ENCODE results near the gene DNM3. TPM values are rescaled to one million over a fixed set of nuclear protein-coding genes. Genes with fewer than 3 reads are reported as not detected.
"Not testable (repeated sequence)": the region's sequence is repeated elsewhere in the genome, so short reads cannot be mapped to it uniquely, and the experiment has no call there.

DNM3 gene
- polyA plus RNA-seq, 4 donors: 4.3 to 5.7 (median 5.0) TPM

DNA sequence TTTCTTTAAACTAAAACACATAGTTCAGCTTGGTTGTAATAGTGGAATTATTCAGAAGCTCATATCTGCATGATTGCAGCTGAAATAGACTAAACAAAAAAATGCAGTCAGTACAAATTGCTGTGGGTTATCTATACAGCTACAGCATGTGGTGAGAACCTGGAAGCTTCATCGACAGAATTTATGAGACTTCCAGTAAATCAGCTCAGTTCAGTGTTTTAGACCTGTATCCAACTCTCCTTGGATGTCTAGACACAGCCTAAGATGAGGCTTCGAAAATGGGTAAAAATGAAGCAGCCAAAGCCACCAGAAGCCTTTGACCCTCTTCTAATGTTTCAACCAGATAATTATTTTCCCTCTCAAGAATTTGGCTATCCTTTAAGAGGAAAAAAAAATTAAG, 452.1 kb downstream of the DNM3 start:
- DNase-seq (ENCODE audit: low read depth in 4 of 4, low spot score in 3 of 4): no peak

DNA sequence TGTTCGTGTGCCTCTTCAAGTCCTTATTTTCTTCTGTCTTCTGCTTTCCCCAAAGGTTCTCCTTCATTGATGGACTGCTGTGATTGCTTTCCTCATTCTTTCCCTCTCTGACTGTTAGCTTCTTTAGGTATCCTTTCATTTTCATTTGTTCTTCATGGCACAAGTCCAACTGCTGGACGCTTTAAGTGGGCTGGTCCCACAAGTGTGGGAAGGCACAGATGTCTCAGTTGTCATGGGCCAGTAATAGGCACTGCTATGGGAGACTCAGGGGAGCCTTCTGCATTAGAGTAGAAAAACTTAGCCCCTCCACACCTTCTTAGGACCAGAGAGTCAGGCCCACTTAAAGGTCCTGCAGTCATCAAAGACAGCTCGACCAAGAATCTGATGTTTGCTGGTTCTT, 456.8 kb downstream of the DNM3 start:
- no peak for DNase-seq (ENCODE audit: low read depth in 4 of 4, low spot score in 3 of 4)

DNA sequence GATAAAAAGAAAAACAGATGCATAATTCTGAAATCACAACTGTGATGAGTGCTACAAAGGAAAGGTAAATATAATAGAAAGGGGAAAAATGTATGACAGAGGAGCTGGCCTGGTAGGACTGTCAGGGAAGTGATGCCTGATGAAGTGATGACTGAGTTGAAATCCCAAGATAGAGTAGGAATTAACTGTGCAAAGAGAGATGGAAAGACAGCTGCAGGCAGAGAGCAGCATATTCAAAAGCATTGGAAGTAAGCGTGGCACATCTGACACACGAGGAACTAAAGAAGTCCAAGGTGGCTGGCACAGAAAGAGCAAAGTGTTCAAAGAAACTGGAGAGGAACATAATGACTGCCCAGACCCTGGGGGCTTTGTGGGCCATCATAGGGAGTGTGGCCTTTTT, 457.6 kb downstream of the DNM3 start:
- DNase-seq (ENCODE audit: low read depth in 4 of 4, low spot score in 3 of 4): no peak

DNA sequence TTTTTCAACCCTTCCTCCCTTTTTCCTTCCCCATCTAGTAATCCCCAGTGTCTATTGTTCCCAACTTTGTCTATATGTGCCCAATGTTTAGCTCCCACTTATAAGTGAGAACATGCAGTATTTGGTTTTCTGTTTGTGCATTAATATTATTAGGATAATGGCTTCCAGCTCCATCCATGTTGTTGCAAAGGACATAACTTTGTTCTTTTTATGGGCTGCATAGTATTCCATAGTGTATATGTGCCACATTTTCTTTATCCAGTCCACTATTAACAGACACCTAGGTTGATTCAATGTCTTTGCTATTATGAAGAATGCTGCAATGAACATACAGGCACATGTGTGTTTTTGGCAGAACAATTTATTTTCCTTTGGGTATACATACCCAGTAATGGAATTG, 458.2 kb downstream of the DNM3 start:
- DNase-seq (ENCODE audit: low read depth in 4 of 4, low spot score in 3 of 4): no peak

DNA sequence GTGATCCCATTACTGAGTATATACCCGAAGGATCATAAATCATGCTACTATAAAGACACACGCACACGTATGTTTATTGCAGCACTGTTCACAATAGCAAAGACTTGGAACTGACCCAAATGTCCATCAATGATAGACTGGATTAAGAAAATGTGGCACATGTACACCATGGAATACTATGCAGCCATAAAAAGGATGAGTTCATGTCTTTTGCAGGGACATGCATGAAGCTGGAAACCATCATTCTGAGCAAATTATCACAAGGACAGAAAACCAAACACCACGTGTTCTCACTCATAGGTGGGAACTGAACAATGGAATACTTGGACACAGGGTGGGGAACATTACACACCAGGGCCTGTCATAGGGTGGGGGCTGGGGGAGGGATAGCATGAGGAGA, 466.2 kb downstream of the DNM3 start:
- not testable (repeated sequence) for DNase-seq (ENCODE audit: low read depth in 4 of 4, low spot score in 3 of 4)

DNA sequence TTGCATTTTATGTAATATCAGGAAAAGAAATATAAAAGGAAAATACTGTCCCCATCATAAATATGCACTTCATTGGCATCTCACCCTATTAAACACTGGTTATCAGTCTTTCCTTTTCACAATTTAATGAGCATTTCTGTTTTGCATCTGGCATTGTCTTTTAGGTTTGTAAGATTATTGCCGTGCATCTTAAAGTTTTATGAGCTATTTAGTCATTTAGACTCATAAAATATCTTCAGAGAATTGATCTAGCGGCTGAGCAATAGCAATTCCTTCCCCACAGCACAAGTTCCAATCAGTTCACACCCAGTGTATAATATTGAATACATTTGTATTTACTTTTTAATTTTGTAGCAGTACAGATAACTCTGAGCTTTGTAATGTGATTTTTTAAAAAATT, 466.8 kb downstream of the DNM3 start:
- no peak for DNase-seq (ENCODE audit: low read depth in 4 of 4, low spot score in 3 of 4)

DNA sequence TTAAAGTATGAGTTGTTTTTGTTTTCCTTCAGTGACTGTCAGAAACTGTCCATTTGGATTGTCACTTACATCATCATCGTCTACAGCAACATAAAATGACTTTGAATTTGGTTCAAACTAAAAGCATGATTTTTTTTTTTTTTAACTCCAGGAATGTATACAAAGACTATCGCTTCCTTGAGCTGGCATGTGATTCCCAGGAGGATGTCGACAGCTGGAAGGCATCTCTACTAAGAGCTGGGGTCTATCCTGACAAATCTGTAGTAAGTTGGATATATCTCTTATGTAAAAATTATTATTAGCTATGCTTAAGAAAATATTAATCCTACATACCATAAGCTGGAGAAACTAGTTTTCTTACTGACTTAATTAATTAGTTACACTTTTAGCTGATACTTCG, 467.3 kb downstream of the DNM3 start:
- DNase-seq (ENCODE audit: low read depth in 4 of 4, low spot score in 3 of 4): no peak

DNA sequence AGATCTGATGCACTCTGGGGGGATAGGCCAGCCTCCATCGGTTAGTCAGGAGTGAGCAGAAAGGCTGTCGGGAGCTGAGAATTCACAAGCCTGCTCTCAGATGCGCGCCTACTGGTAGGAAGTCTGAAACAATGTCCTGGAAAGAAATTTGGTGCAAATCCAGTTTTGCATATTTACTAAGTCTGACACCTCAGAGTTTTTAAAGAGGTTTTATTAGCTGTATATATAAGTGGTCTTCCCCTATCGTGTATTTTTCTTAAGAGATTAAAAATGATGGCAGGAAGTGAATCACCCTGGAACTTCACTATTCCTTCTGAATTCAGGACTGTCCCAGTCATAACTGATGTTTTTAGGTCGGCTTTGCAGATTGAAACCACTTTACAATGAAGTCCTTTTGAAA, 479.4 kb downstream of the DNM3 start:
- DNase-seq (ENCODE audit: low read depth in 4 of 4, low spot score in 3 of 4): no peak

DNA sequence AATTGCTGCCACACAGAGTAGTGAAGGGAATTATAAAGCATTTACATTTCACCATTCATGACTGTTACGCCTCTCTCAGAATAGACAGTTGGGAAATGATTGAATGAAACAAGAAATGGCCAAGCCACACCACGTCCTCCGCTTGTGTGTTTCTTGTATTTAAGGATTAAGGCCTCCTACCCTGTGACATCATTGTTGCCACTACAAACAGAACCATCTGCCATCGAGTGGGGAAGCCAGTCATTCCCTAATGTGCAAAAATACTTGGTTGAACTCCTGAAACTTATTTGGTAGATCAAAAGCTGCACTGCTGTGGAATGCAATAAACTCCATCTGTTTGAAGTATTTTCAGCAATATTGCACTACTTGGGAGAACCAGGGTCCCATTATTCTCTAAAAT, 480.2 kb downstream of the DNM3 start:
- DNase-seq (ENCODE audit: low read depth in 4 of 4, low spot score in 3 of 4): no peak

DNA sequence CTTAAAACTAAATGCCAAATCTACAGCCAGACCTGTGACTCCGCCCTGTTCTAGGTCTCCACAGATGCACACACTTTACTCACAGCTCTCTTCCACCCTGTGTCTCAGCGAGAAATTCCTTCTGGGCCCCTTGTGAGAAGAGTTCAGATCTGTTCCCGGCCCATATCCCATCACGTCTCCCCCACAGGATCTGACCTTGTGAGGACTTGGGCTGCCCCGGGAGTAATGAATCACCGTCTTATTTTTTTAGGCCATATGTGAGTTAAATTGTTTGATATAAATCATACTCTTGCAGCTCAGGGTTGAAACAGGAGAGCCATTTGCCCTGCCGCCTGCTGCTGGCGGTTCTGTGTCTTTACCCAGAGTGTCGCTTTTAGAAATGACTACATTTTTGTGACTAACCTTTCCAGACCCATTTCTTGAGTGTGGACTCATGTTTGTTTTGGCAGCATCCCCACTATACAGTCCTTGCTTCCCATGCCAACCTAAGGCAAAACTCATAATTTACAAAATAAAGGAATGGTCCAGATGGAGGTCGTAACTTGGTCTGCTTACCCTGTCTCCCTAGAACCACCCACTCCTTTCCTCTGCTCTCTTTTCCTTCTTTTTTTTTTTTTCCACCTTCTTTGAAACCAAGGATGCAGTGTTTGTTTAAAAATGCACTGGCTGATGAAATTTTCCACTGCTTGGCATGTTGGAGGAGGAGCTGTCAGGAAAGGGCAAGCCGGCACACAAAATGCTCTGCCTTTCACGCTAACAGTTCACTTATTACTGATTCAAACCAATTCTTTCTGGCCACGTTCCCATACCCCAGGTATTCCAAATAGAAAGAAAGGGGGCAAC, 481.1 kb downstream of the DNM3 start:
- peak in 2 of 4 donors; percentile 60 to 75 for DNase-seq (ENCODE audit: low read depth in 4 of 4, low spot score in 3 of 4)

DNA sequence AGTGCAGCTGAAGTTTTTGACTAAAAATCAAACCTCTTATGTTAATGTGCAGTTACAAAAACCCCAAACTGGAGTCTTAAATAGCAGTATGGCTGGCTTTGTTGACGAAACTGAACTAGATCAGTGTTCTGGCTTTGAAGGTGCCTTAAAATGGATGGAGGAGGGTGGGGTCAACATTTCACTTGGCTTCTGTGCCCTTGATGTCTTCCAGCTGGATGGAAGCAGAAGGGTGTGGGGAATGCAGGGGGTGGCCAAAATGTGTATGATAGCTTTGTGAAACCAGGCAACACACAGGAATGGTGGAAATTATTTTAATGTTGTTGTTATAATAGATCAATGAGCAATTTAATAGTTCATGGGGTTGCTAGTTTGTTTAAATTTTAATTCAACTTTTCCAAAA, 482.4 kb downstream of the DNM3 start:
- no peak for DNase-seq (ENCODE audit: low read depth in 4 of 4, low spot score in 3 of 4)

DNA sequence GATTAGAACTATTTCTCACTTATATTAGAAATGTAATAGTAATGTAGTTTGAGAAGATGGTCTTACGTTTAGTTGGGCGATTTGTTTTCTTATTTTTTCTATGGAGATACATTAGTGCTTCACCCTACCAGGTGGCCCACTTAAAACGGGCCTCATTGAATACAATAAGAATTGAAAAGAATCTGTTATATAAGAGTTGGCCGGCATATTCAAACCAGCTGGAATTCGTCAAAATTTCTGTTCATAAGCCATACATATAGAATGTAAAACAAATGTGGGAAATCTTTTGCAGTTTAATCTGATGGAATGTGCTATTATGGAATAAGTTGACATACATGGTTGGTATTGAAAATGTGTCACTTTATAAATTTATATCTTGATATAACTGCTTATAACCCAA, 482.8 kb downstream of the DNM3 start:
- no peak for DNase-seq (ENCODE audit: low read depth in 4 of 4, low spot score in 3 of 4)

DNA sequence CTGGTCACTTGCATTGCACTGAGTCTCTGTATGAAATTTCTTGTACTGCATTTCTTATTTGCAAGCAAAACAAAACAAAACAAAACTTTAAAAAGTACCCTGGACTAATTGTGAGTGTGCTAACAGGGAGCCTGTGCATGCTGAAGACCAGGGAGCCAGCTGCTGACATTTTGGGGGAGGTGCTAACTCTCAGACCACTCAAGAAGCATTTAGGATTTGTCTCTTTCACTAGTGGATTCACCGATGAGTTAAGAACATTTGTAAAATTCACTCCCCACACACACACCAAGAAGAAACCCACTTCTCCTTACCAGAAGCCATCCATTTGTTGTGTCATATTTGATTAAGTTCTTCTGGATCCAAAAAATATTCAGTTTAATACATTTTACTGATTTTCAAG, 483.5 kb downstream of the DNM3 start:
- no peak for DNase-seq (ENCODE audit: low read depth in 4 of 4, low spot score in 3 of 4)

DNA sequence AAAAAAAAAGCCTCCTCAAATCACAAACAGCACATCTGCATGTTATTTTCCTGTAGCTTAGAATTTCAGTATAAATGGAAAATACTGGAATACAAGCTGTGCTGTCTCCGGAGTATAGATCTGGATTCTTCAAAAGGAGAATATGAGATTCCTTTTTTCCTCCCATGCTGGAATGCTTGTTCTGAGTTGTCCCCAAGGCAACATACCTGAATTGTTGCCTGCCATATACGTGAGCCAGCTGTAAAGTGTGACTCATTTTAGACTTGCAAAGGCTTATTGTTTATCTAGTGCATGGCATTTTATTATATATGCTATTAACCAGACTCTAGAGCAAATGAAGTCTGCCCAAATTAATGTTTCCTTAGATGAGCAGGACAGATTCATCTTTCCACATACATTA, 484.2 kb downstream of the DNM3 start:
- no peak for DNase-seq (ENCODE audit: low read depth in 4 of 4, low spot score in 3 of 4)

DNA sequence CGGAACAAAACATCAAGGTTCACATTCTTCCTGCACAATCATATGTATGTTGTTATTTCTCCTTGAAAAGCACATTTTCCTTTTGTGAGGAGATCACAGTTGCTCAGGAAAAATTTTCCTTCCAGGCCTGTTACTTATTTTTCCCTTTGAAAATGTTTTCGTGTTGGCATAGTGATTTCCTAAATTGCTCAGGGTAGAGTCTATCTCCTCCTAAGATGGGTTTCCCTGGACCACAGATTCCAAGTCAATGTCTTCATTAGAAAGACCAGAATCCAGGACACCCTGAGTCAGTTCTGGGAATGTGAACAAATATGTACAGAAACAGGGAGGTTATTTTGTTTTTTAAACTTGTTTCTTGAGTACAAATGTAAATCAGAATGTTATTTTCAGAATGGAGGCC, 484.8 kb downstream of the DNM3 start:
- no peak for DNase-seq (ENCODE audit: low read depth in 4 of 4, low spot score in 3 of 4)

DNA sequence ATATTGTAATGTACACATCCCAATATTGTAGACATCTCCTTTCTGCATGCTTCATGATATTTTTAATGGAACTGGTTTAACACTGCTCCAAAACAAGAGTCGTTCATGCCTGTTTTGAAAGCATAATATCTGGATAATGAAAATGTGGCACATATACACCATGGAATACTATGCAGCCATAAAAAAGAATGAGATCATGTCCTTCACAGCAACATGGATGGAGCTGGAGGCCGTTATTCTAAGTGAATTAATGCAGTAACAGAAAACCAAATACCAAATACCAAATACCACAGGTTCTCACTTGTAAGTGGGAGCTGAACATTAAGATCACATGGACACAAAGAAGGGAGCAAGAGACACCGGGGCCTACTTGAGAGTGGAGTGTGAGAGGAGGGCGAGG, 487.0 kb downstream of the DNM3 start:
- DNase-seq (ENCODE audit: low read depth in 4 of 4, low spot score in 3 of 4): no peak

DNA sequence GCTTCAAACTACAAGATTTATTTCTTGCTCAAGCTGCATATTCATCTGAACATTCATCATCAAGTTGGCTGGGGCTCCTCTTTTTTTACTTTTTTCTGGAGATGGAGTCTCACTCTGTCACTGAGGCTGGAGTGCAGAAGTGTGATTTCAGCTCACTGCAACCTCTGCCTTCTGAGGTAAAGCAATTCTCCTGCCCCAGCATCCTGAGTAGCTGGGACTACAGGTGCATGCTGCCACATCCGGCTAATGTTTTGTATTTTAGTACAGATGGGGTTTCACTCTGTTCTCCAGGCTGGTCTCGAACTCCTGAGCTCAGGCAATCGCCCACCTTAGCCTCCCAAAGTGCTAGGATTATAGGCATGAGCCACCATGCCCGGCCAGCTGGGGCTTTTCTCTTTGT, 490.9 kb downstream of the DNM3 start:
- no peak for DNase-seq (ENCODE audit: low read depth in 4 of 4, low spot score in 3 of 4)

DNA sequence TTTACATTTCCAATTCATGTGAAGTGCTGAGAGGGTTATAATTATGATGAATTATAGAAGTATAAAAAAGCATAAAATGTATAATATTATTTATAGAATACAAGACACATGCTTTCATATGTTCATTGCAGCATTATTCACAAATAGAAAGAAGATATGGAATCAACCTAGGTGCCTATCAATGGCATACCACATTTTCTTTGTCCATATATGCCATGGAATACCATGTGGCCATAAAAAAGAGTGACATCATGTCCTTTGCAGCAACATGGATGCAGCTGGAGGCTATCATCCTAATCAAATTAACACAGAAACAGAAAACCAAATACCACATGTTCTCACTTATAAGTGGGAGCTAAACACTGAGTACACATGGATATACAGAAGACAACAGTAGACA, 494.1 kb downstream of the DNM3 start:
- no peak for DNase-seq (ENCODE audit: low read depth in 4 of 4, low spot score in 3 of 4)

DNA sequence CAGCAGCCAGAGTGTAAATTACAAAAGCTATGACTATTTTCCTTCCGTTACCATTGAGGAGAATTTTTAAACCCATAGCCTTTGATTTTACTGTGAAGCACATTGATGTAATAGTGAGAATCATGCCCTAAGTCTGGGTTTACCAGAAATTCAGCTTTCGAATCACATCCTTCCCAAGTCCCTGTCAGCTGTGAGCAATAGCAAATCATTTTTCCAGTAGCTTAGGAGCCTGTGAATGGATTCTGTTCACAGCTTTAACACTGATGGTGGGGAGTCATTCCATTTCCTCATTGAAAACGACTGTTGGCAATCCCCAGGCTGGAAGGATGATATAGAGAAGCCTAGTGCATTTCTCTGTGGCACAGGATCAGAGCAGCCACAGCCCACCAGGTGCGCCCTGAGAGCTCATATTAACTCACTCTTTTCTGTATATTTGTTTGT, 497.0 kb downstream of the DNM3 start:
- DNase-seq (ENCODE audit: low read depth in 4 of 4, low spot score in 3 of 4): no peak

DNA sequence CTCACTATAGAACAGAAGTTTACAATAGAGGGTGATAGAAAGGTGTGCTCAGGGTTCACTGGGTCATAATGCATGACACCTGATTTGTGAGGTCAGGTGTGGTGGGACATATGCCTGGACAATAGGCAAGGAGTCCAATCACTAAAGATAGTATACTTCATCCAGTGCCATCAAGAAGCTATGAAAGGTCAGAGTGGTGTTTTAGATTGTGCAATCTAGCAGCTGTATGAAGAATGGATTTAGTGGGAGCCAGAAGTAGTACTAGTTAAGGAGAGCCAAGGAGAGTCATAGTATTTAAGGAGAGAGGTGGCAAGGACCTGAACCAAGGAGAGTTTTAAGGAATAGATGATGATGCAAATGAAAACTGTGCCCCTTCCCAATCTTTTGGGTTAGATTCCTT, 498.5 kb downstream of the DNM3 start:
- DNase-seq (ENCODE audit: low read depth in 4 of 4, low spot score in 3 of 4): no peak

DNA sequence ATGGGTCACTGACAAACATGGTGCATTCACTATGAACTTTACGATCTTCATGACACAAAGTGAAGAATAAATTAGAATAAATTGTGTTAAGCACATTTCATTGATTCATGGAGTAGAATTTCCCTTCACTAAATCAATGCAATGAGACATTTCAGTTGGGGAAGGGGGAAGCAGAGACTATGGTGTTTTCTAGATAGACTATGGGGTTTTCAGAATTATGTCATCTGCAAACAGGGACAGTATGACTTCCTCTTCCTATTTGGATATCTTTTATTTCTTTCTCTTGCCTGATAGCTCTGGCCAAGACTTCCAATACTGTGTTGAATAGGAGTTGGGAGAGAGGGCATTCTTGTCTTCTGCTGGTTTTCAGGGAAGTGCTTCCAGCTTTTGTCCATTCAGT, 499.2 kb downstream of the DNM3 start:
- DNase-seq (ENCODE audit: low read depth in 4 of 4, low spot score in 3 of 4): no peak

DNA sequence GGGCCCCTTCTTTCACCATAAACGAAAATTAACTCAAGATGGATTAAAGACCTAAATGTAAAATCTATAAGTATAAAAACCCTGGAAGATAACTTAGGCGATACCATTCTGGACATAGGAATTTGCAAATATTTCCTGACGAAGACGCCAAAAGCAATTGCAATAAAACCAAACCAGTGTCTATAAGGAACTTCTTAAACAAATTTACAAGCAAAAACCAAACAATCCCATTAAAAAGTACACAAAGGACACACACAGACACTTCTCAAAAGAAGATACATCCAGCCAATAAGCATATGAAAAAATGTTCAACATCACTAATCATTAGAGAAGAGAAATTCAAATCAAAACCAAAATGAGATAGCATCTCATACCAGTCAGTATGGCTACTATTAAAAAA, 500.4 kb downstream of the DNM3 start:
- DNase-seq (ENCODE audit: low read depth in 4 of 4, low spot score in 3 of 4): no peak
